AG04450 (cell line): ENCODE results near the gene STARD9. TPM values are rescaled to one million over a fixed set of nuclear protein-coding genes. Genes with fewer than 3 reads are reported as not detected.

Source experiments
- CTCF ChIA-PET: fragments of 300-600, 350-600 bp; formaldehyde crosslinking; extraction: SDS; loops from one replicate; lab custom pipeline; 2022; ENCODE audit warnings: antibody characterized with exemption, inconsistent platforms; lab: Charles Lee
- POLR2A ChIA-PET: fragments of 350-600 bp; formaldehyde crosslinking; extraction: SDS; loops from one replicate; lab custom pipeline; 2021; ENCODE audit warnings: antibody characterized with exemption, inconsistent platforms; lab: Yijun Ruan, JAX
- DNase-seq: peaks from one replicate; pipeline ENCODE4 v3.0.0-alpha.2; 2011; ENCODE audit warnings: low read depth, low spot score
- H3K27ac ChIP-seq: one replicate; pipeline ENCODE4 v1.5.1; 2012; ENCODE audit warnings: low read depth, low read length, control low read depth
- H3K27me3 ChIP-seq: one replicate; pipeline ENCODE4 v1.6.0; 2012; ENCODE audit warnings: low read length; ENCODE audit not compliant: control insufficient read depth, insufficient read depth
- H3K4me3 ChIP-seq: 2 replicates; pipeline ENCODE4 v1.5.1; 2011; ENCODE audit warnings: mild to moderate bottlenecking, low read depth, low read length, control low read depth
- H3K9me3 ChIP-seq: 2 replicates; pipeline ENCODE4 v1.5.1; 2012; ENCODE audit warnings: low read length; ENCODE audit not compliant: control insufficient read depth, insufficient read depth
- CTCF ChIP-seq: IDR thresholded peaks from 2 replicates; pipeline ENCODE4 v1.5.1; 2011; ENCODE audit warnings: low read depth, low read length, control low read depth, inconsistent platforms
- polyA plus RNA-seq: library from polyadenylated mRNA; depleted of rRNA; stranded (reverse); fragments of >200 nt; gene quantifications from 2 replicates; pipeline ENCODE4 v1.2.3, GENCODE V29; 2011

The STARD9 gene
- polyA plus RNA-seq, 1 experiment: 2.2 TPM

- no peak for DNase-seq
- H3K9me3 ChIP-seq: no peaks in the 10 kb centered on the region
- H3K27ac ChIP-seq: no peak overlapping the region
- POLR2A ChIA-PET: no interaction called here
- no peak for TF ChIP-seq CTCF
- CTCF ChIA-PET: interaction anchor here (1.3 kb wide), 1 partner anchor 198 kb away, joined by 4 read pairs; no protein-coding TSS in a partner anchor
- no peaks in the 10 kb centered on the region for H3K27me3 ChIP-seq
- no peak overlapping the region for H3K4me3 ChIP-seq
These were observed 152.5 kb downstream of the STARD9 start for GRCh38 chr15:42727750-42728381.

- TF ChIP-seq CTCF: no peak
- ChIA-PET CTCF (no interaction called here), POLR2A (no interaction called here)
- Histone ChIP-seq H3K27me3 (no peaks in the 10 kb centered on the region), H3K9me3 (no peaks in the 10 kb centered on the region), H3K27ac (no peak overlapping the region), H3K4me3 (no peak overlapping the region)
- no peak for DNase-seq
These were observed 153.2 kb downstream of the STARD9 start for GRCh38 chr15:42728560-42728959.

- Histone ChIP-seq H3K9me3 (no peaks in the 10 kb centered on the region), H3K4me3 (no peak overlapping the region), H3K27ac (no peak overlapping the region), H3K27me3 (no peaks in the 10 kb centered on the region)
- ChIA-PET CTCF (no interaction called here), POLR2A (no interaction called here)
- no peak for TF ChIP-seq CTCF
- DNase-seq: no peak
These were observed 153.6 kb downstream of the STARD9 start for GRCh38 chr15:42728972-42729371.

GRCh38 chr15:42729409-42729808, 154.0 kb downstream of the STARD9 start:
- TF ChIP-seq CTCF: no peak
- POLR2A ChIA-PET: no interaction called here
- Histone ChIP-seq H3K4me3 (no peak overlapping the region), H3K27me3 (no peaks in the 10 kb centered on the region), H3K9me3 (no peaks in the 10 kb centered on the region), H3K27ac (no peak overlapping the region)
- CTCF ChIA-PET: no interaction called here
- no peak for DNase-seq

GRCh38 chr15:42730135-42730534, 154.7 kb downstream of the STARD9 start:
- DNase-seq: no peak
- Histone ChIP-seq H3K27ac (no peak overlapping the region), H3K9me3 (no peaks in the 10 kb centered on the region), H3K27me3 (no peaks in the 10 kb centered on the region), H3K4me3 (no peak overlapping the region)
- POLR2A ChIA-PET: no interaction called here
- no peak for TF ChIP-seq CTCF
- CTCF ChIA-PET: no interaction called here
